ENCODE measurements around the gene PTGER1.

DNA sequence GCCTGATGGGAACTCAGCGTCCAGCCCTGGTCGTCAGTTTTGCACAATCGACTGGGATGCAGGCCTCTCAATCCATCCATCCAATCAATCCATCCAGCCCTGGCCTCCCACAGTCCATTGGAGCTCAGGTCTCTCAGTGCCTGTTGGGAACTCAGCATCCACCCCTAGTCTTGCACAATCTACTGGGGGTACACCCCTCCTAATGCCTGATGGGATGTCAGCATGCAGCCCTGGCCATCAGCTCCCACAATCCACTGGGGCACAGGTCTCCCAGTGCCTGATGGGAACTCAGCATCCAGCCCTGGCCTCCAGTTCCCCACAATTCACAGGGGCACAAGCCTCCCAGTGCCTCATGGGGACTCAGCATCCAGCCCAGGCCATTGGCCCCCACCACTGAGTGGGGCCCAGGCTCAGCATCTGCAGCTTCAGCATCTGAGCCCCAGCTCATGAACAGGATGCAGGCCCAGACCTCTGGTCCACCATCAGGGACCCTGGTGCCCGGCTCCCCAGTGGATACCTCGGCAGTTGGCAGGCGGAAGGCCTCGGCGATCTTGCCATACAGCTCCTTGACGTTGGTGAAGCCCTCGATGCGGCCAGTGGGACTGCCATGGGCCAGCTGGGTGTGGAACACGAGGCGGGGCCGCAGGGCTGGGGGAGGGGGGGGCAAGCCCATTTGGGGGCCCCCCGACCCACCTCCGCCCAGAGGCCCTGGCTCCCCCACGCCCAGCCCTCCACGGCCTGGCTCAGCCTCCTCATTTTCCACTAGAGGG is 7.2 kb upstream of the PTGER1 start:
- TF ChIP-seq, protein P1, sequence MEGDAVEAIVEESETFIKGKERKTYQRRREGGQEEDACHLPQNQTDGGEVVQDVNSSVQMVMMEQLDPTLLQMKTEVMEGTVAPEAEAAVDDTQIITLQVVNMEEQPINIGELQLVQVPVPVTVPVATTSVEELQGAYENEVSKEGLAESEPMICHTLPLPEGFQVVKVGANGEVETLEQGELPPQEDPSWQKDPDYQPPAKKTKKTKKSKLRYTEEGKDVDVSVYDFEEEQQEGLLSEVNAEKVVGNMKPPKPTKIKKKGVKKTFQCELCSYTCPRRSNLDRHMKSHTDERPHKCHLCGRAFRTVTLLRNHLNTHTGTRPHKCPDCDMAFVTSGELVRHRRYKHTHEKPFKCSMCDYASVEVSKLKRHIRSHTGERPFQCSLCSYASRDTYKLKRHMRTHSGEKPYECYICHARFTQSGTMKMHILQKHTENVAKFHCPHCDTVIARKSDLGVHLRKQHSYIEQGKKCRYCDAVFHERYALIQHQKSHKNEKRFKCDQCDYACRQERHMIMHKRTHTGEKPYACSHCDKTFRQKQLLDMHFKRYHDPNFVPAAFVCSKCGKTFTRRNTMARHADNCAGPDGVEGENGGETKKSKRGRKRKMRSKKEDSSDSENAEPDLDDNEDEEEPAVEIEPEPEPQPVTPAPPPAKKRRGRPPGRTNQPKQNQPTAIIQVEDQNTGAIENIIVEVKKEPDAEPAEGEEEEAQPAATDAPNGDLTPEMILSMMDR (IDR thresholded peaks at IDR 0.05; ENCODE audit: insufficient read depth, low read length): no peak
- TF ChIP-seq SPI1 (IDR thresholded peaks at IDR 0.05; ENCODE audit: borderline replicate concordance, low read depth): no peak
